ENCODE results near the gene ROR1.
"Not testable (repeated sequence)": the region's sequence is repeated elsewhere in the genome, so short reads cannot be mapped to it uniquely, and the experiment has no call there.

ROR1 gene

DNA sequence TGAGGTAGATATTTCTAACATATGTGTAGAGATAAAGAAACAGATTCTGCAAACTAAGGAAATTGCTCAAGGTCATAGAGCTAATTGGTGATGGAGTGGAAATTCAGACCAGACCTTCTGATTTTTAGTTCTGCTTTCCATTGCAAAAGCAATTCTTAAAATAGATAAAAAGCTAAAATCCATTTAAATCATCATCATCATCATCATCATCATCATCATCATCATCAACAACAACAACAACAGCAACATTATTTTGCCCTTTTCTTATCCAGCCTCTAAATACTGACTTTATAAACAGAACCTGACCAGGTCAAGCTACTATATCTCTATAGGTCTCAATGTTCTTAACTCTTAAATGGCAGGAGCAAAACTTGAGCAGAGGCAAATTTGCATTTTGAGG lies 14.0 kb upstream of the ROR1 start:
- no peak for DNase-seq

DNA sequence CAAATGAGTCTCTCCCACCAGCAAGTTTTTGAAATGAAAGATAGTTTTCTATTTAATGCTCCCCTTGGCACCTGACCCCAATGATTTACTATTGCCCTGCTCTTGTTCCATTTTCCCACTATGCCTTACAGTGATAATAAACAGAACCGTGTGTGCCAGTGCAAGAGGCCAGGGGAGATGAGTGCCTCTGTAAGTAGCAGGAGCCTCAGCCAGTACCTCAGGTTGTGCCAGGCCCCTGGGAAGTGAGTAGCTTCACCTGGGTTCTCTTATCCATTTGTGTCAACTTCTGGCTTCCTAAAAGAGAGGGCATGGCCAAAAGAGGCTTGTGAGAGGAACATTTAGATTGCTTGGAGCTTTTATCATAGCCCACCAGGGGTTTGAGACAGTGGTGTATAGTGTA lies 3.4 kb upstream of the ROR1 start:
- DNase-seq, result no peak

DNA sequence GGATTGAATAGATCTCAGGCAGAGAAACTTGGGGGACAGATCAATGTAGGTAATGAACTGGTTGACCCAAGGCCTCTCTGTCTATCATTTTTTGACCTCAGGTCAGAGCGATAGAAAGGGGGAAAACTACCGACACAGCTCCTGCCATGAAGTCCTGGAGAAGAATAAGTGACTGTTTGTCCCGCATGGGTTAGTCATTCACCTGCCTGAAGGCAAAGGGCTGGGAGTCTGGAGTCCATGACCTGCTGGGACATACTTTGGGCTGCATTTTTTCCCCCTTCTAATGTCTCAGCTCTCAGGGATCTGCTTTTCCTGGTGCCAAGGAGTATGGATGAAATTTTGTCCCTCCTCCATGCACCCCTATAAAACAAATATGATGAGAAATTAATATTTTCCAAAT lies 1.6 kb upstream of the ROR1 start:
- DNase-seq, result no peak

DNA sequence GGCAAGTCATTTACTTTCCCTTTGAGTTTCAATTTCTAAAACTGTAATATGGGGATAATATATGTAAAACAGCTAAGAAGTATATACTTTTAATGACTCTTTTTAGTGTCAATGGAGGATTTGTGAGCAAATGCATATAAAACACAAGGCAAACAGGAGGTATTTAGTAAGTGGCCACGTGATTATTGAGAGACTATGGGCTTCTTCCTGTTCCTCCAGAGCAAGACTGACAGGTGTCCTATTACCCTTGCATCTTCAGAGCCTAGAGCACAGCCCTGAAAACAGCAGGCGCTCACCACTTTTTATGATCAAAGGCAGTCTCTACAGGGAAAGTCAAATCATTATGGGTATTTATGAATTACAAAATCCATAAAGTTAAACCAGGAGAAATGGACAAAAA lies 941 bp upstream of the ROR1 start:
- no peak for DNase-seq

DNA sequence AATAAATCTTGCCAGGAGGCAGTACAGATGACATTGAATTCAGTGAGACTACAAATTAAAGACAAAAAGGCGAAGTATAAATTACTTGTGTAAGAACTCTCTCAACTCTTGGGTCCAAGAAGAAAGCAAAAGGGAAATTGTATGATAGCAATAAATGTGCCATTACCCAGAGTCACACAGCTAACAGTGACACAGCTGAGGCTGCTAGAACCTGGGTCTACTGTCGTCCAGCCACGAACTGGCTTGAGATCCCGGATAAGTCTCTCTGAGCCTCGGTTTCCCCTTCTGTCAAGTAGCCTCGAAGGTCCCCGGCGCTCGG lies 362 bp upstream of the ROR1 start:
- DNase-seq, result no peak

DNA sequence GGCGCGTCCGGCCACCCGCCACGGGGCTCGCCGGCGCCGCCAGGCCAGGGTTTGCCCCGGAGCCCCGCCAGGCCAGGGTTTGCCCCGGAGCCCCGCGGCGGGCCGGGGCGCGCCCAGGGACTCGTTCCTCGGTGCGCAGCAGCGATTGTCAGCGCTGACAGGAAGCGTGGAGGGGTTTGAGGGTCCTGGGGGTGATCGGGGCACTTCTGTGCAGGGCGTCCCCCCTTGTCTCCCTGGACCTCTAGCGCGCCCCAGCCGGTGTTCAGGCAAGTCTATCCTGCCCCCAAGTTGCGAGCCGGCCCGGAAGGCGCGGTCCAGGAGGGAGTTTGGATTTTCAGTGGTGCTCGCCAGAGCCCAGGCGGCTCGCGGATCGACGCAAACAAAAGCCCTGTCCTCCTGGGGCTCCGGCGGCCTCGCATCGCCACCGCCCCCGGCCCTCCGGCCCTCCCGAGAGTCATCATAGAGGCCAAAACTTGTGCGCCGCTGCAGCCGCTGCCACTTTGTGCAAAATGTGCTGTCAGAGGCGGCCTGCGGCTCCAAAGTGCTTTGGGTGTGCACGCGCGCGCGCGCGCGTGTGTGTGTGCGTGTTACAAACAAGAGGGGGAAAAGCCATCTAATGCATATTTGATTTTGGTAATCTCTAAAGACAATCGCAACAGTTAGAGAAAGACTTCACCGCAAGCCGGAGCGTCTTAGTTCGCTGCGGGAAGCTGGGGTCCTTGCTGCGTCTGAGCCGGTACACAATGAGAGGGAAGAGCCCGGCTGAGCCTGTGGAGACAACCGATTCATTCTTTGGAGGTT lies 1.0 kb downstream of the ROR1 start:
- DNase-seq, result peak; percentile 38

DNA sequence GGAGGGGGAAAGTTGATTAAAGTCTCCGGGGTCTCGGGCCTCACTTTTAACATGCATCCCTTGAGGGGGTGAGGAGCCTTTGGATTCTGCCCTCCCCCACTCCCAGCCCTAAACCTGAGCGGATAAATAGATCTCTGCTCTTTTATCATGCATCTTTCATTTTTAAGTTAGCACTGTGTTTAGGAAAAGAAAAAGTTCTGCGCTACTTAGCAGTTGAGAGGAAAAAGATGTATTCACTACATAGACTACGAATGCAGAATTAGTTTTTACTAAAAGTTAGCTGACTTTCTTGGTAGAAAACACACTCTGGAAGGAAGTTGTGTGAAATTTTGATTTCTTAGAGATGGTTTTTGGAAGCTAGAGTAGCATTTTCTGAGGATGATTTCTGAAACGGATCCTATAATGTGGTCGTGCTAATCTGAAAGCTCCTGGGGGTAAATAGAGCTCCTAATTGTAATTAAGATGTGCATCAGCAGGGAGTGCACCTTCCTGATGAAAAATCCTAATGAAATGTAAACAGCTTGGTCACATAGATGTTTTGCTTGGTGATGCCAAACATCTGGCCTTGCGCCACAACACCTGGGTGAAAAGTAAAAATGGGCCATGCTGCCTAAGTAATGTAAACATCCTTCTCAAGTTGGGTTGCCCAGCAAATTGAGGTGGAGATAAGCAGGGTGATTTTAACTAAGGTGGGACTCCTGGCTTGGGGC lies 1.8 kb downstream of the ROR1 start:
- no peak for DNase-seq

DNA sequence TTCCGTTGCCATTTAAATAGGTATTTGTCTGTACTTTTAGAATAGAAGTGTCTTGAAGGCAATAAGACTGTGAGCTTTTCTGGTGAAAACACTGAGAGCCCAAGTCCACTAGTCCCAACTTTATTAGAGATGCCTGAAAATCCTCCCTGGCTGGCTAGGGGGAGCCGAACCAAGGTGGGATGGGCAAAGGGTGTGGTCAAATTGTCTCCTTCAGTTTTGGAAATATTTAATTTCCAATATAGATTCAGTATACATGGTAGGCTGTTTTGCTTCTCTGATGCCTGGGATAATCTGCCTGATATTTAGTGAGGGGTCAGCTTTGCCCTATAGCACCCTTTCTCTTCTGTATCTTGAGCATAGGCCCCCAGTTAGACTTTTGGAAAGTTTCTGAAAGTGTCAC lies 3.5 kb downstream of the ROR1 start:
- DNase-seq, result peak; percentile 23

DNA sequence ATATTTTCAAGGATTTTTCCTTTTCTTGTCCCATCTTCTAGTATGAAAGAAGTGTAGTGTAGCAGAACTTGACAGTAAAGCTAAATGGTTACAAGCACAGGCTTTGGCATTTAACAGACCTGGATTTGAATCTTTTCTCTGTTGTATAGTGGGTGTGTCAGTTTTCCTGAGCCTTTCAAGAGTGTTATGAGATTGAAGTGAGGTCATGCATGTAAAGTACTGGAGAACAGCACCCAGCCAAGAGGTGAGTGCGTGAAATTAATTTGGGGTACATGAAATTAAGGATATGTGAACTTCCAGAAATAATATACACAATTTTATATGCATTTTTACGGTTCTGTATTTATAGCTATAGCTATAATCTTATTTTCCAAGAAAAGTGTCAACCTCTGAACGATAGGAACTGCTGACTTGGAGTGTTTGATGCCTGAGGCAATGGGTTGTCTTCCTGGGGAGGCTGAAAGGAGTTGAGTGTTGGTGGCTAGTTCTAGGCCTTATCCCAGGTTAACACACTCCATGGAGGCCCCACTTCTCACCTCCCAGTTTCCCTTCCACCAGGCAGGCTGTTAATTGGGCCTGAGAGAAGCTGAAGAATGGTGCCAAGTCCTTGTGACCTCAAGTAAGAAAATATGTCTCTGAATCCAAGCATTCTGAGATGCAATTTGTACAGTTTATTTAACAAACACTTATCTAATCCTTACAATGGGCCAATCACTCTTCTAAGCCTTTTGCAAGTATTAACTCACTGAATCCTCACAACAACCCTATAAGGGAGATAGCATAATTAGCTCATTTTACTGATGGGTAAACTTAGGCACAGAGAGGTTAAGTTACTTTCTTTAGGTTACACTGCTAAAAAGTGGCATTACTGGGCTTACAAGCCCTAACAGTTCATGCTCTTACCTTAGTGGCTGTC lies 4.4 kb downstream of the ROR1 start:
- DNase-seq, result no peak

DNA sequence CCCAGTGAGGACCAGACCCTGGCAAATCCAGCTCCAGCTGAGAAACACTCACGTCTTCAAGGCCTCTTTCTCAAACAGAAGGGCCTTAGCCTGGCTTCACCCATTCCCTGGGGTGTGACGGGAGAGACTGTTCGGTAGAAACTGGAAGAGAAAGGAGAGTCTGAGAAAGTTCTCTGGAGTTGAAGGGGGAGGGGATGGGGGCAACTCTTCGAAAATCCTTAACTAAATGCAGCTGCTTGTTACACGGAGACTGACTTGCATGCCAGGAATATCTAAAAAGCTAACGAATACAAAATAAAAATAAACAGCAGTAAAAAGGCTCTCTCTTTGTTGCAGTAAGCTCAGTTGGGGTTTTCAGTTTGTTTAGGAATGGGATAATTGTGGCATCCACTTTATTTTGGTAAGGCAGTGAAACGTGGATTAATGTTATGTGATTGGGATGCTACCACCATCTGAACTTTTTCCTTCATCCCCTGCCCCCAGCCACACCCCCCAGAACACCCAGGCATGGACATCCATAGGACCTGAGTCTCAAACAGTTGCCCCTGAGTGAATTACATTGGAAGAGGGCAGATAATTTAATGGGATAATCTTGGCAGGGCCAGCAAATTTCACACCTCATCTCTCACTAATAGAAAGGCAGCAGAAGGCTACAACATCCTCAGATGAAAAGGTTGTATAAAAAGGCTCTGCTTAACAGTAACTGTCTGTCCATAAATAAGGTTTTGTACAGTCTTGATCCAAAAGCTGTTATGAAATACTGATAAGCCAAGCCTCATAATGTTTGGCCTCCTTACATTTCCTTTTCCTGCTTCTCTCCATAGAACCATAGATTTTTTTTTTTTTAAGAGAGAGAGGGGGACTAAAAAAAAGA lies 5.8 kb downstream of the ROR1 start:
- DNase-seq, result no peak

DNA sequence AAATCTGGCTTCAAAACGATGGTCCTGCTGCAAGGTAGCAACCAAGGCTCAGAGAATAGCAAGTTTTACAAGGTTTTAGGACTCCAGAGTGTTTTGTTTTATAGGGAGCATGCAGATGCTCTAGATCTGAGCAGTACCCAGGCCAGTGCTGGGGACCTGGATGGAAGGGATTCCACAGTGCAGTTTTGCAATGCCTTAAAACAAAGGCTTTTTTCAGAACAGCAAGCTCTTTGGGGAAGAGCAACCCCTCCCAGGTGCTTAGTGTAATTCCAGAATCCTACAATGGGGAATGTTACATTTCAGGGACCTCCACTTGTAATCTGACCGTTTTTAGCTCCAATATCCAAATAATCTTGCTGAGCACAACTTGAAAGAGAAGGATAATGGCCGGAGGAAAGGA lies 6.7 kb downstream of the ROR1 start:
- no peak for DNase-seq

DNA sequence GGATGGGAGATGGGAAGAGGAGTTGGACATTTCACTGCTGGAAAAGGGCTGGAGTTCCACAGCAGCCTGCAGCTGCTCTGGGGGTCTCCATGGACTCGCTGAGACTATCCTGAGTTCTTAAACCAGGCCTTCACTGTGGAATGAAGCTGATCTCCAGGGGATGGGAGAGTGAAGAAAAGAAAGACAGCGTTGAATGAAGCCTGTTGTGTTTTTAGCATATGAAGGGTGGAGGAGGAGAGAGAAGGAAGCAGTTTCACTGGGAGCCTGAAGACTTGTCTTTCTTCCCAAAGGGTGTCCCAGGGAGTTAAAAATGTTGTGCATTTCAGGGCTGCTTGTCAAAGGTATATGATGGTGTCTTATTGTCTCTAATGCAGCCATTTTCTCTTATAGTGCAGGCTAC lies 9.2 kb downstream of the ROR1 start:
- DNase-seq, result no peak

DNA sequence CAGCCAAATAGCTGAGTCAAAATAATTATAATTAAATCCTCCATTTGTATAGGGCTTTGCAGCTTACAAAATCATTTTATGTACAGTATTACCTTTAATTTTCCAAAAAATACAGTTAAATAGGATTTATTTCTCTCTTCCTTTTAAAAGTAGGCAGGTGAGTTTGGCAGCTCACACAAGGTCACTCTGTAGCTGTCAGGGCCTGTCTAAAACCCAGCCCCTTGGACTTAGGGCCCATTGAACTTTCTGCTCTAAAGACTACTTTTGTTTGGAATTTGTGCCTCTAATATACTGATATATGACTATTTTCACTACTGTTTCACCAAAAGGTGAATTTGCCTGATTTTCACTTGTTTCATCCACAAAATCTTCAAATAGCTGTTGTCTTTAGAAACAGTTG lies 10.3 kb downstream of the ROR1 start:
- no peak for DNase-seq

DNA sequence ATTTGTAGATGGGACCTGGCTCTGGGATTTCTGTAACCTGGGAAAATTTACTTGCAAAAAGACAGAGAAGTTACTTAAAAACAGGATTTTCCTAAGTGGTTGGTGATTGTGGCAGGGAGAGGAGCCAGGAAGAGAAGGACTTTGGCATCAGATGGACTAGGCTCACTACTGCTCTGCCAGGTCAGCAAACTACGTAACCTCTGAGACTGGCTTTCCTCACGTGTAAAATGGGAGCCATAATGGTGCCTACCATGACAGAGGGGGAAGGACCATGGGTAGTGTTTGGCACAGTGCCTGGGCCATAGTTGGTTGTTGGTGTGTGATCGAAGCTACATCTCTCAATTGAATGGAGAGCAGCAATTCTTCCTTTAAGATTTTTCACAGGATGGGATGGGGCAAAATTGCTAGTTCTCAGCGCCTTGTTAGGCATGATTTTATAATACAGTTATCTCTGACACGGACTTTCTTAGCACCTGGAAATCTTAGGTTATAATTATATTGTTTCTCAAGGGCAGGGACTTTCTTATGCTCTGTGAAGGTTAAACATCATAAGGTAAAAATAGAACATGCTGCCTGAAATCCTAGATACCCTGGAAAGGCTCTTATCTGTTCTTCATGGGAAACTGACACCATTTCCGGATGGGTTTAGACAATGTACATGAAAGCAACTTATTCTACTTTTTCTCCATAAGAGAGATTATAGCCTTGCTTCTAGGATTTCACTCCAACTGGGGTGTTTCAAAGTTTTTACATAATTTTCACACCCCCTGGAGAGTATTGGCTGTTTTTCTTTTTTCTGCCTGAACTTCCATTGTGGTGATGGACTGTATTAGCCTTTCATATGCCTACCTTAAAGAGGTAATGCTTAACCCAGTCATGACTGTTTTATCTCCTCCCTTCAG lies 10.9 kb downstream of the ROR1 start:
- no peak for DNase-seq

DNA sequence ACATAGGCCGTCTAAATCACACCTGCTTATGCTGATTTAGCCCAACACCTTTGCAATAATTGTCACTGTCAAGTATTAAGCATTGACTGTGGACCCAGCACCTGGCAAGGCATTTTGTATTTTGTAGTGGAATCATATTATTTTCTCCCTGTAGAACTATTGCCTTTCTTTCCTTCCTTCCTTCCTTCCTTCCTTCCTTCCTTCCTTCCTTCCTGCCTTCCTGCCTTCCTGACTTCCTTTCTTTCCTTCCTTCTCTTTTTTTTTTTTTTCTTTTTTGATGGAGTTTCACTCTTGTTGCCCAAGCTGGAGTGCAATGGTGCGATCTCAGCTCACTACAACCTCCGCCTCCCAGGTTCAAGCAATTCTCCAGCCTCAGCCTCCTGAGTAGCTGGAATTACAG lies 13.5 kb downstream of the ROR1 start:
- not testable (repeated sequence) for DNase-seq

DNA sequence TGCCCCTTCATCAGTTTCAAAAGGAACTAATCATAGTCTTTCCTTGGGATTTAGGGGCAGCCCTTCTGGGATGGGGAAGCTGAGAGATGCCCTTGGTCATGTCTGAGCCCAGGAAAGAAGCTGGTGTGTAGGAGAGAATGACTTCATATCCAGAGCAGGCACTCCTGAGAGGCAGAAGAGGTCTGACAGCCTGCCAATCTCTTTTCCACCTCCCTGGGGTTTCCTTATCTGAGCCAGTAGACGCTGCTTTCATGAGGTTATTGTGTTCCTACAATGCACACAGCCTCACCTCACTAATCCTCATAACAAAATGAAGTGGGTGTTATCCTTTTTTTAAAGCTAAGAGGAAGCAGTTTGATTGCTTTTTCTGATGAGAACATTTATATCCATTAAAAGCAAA lies 14.1 kb downstream of the ROR1 start:
- DNase-seq, result no peak

DNA sequence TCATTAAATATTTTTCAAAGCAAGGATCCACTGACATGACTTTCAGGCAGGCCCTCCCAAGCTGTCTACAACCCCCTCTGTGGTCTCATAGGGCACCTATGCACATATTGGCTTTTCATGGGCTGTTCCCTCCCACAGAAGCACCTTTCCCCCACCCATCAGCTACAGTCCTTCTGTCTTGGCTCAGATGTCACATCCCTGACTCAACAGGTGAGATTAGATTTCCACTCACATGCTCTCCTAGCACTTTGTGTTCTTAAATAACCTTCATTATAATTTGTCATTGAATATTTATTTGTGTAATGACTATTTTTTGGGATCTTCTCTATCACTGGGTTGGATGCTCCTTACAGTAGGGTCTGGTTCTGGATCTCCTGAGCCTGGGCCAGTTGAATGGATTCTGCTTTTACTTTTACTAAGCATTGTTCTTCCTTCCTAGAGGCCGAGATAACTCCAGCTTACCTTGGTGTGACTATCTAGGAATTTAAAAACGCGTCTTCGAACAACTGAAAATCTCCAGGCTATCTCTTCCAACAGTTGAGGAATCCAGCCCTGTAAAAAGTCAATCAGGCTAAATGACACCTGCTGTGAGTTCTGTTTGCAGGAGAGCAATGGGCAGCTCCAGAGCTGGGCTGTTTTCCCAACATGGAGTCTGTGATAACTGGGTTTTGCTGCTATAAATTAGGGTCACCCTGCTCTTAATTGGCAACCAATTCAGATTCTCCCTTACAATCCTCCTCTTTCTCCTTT lies 16.2 kb downstream of the ROR1 start:
- no peak for DNase-seq

DNA sequence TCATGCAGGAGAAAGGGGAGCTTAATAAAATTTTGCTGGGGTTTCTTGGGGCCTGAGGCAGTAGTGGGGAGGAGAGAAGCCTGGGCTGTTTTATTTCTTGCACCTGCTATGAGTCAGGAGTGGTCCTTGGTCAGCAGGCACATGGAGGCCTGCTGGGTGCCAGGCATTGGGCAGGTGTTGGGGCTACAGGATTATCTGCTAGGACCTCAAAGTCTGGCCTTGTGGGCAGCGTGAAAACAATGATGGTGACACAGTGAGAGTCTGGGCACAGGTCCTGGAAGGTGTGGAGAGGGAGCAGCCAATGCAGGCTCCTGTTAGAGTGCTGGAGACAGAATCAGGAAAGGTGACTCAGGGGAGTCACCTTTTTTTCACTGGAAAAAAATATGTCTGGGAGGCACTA lies 17.2 kb downstream of the ROR1 start:
- DNase-seq, result no peak

DNA sequence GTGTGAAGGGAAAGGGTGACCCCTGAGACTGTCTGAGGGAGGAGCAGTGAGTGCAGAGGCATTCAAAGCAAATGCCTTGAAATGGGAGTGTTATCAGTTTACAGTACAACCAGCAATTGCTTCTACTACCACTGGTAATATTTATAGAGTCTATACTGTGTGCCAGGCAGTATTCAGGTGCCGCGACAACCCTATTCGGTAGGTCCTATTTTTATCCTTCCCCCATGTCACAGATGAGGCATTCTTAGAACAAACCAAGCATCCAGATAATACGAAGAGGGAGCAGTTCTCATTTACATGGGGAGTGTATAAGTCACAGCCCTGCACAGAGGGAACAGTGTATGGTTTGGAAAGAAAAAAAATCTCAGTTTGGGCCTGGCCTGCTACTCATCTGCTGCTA lies 18.3 kb downstream of the ROR1 start:
- DNase-seq, result no peak

DNA sequence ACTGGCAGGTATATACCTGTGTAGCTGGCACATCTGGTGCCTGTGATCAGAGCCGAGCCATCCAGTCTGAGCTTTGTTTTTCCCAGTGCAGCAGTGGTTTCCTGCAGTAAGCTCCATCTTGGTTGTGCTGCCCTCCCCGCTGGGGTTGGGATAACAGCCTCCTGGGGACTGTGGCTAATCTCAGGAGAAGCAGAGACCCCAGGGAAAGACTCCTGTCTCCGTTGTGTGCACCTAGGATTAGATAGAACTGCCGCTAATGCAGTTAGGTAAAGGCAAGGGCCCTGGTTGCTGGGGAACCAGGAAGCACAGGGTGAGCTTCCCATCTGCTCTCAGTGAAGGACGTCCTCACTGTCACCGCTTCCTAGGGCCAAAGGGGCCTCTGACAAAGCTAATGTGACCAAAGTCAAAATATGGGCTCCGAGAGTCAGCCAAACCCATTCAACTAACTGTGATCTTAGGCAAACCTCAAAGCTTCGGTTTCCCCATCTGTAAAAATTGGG lies 20.0 kb downstream of the ROR1 start:
- DNase-seq, result no peak

DNA sequence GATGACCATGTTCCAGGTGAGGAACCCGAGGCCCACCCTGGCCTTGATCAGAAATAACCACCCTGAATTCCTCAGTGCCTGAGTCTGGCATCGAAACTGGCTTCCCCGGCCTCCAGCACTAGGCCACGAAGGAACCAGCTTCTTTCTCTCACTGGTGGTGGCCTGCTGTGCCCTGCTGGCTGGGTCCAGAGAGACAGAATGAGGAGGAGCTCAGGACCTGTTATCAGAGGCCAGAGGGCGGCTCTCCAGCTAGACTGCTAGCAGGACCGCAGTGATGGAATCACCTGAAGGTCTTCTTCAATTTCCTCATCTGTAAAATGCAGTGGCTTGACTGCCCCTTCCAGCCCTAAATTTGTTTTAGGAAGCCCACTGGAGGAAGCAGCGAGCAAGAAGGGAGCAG lies 20.5 kb downstream of the ROR1 start:
- no peak for DNase-seq
